Gastroesophageal sphincter (tissue), 4 donors: Measurements from ENCODE around the gene S100A9. TPM values are rescaled to one million over a fixed set of nuclear protein-coding genes. Genes with fewer than 3 reads are reported as not detected.

ENCODE experiments used
- ATAC-seq: fragments of 150-250 bp; one replicate; pipeline ENCODE4 v1.9.1; 2016; ENCODE audit warnings: mild to moderate bottlenecking, moderate library complexity
- H3K27ac ChIP-seq, 4 donors: fragments of 200-600 bp; sonication (generic) in 3 of 4; 1 replicate in 3 of 4; 2 replicates in 1 of 4; pipeline ENCODE4 v1.5.1; 2016 to 2019
- H3K27me3 ChIP-seq: fragments of 200-600 bp; sonication (generic); one replicate; pipeline ENCODE4 v1.5.1; 2019
- H3K36me3 ChIP-seq, 2 donors: fragments of 200-600 bp; sonication (generic); one replicate each; pipeline ENCODE4 v1.5.1; 2019; ENCODE audit warnings: control low read depth in 1 of 2
- H3K4me1 ChIP-seq, 3 donors: fragments of 200-600 bp; sonication (generic); 1 replicate in 2 of 3; 2 replicates in 1 of 3; pipeline ENCODE4 v1.5.1; 2016 to 2019; ENCODE audit warnings: control low read depth in 2 of 3
- H3K4me3 ChIP-seq, 2 donors: fragments of 200-600 bp; sonication (generic); one replicate each; pipeline ENCODE4 v1.5.1; 2019; ENCODE audit warnings: mild to moderate bottlenecking in 1 of 2, moderate library complexity in 1 of 2
- H3K9me3 ChIP-seq, 3 donors: fragments of 200-600 bp; sonication (generic); one replicate each; pipeline ENCODE4 v1.5.1; 2017 to 2019; ENCODE audit warnings: control low read depth in 2 of 3
- EP300 ChIP-seq: sonication (generic); formaldehyde crosslinking; IDR thresholded peaks from one replicate; pipeline ENCODE4 v1.6.1; 2017; ENCODE audit warnings: antibody characterized with exemption, mild to moderate bottlenecking
- POLR2A ChIP-seq, 2 donors: fragments of 450-650 bp; IDR thresholded peaks; one replicate each; pipeline ENCODE4 v1.6.1; 2017; ENCODE audit warnings: antibody characterized with exemption in 2 of 2, mild to moderate bottlenecking in 2 of 2, moderate library complexity in 1 of 2
- POLR2AphosphoS5 ChIP-seq: sonication (generic); formaldehyde crosslinking; IDR thresholded peaks from one replicate; pipeline ENCODE4 v1.6.1; 2017; ENCODE audit warnings: antibody characterized with exemption
- WGBS, 2 donors: methylation state at CpG; one replicate each; pipeline ENCODE4 v1.1.5; 2018; ENCODE audit warnings: low coverage in 1 of 2; 5-methylcytosine and 5-hydroxymethylcytosine counted together
- total RNA-seq, 4 donors: library from RNA; depleted of rRNA; stranded (reverse); fragments of >200 nt; gene quantifications; one replicate each; pipeline ENCODE4 v1.1.0, GENCODE V29; 2016
- TF ChIP-seq, protein P1 (sequence below), 4 experiments: fragments of 200-600 bp in 2 of 4; fragments of 450-650 bp in 2 of 4; sonication (generic) in 1 of 4; IDR thresholded peaks; one replicate each; pipeline ENCODE4 v1.5.1; 2017 to 2019; ENCODE audit warnings: antibody characterized with exemption in 4 of 4, mild to moderate bottlenecking in 2 of 4, moderate library complexity in 2 of 4

The S100A9 gene
- total RNA-seq, 4 donors from 2014 or later: 65.3 to 2,906 (median 485) TPM

GRCh38 chr1:153390938-153391710 lies 33.5 kb downstream of the S100A9 start, which contains the start of gene S100A8:
TSS of gene S100A8 (minus strand) at chr1:153391073. CDS start at chr1:153390535, 538 bp downstream.
- Histone ChIP-seq H3K4me1 (no peaks in the 10 kb centered on the region), H3K36me3 (no peaks in the 10 kb centered on the region), H3K4me3 (no peak within 1 kb of the TSS), H3K27me3 (peaks cover 25% of the 10 kb centered on the region), H3K27ac (no peak within 1 kb of the TSS), H3K9me3 (no peaks in the 10 kb centered on the region)
- WGBS, 2 donors: 77 to 88% methylated on average over 2 to 3 of the region's 7 CpGs
- no peak for ATAC-seq
- TF ChIP-seq POLR2AphosphoS5 (no peak), POLR2A (IDR thresholded peaks at IDR 0.05) (no peak), EP300 (no peak)
- TF ChIP-seq, protein P1, sequence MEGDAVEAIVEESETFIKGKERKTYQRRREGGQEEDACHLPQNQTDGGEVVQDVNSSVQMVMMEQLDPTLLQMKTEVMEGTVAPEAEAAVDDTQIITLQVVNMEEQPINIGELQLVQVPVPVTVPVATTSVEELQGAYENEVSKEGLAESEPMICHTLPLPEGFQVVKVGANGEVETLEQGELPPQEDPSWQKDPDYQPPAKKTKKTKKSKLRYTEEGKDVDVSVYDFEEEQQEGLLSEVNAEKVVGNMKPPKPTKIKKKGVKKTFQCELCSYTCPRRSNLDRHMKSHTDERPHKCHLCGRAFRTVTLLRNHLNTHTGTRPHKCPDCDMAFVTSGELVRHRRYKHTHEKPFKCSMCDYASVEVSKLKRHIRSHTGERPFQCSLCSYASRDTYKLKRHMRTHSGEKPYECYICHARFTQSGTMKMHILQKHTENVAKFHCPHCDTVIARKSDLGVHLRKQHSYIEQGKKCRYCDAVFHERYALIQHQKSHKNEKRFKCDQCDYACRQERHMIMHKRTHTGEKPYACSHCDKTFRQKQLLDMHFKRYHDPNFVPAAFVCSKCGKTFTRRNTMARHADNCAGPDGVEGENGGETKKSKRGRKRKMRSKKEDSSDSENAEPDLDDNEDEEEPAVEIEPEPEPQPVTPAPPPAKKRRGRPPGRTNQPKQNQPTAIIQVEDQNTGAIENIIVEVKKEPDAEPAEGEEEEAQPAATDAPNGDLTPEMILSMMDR (IDR thresholded peaks at IDR 0.05): no peak

DNA sequence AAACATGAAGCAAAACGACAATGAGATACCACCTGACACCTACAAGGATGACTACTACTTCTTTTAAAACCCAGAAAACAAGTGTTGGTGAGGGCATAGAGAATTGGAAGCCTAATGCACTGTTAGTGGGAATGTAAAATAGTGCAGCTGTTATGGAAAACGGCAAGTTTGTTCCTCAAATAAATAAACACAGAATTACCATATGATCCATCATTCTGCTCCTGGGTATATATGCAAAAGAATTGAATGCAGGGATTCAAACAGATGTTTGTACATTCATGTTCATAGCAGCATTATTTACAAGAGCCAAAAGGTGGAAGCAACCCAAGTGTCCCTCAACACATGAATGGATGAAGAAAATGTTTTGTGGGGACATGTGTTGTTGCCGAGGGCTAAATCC lies 34.6 kb downstream of the S100A9 start:
- no peak for ATAC-seq
- Histone ChIP-seq H3K36me3 (no peaks in the 10 kb centered on the region), H3K4me3 (no peak overlapping the region), H3K27ac (no peak overlapping the region), H3K4me1 (no peaks in the 10 kb centered on the region), H3K27me3 (peaks cover 27% of the 10 kb centered on the region), H3K9me3 (no peaks in the 10 kb centered on the region)
- WGBS, 2 donors: 30 to 46% methylated on average over 3 of the region's 3 CpGs
- no peak for TF ChIP-seq POLR2A (IDR thresholded peaks at IDR 0.05)
- TF ChIP-seq, protein P1 (IDR thresholded peaks at IDR 0.05): no peak

DNA sequence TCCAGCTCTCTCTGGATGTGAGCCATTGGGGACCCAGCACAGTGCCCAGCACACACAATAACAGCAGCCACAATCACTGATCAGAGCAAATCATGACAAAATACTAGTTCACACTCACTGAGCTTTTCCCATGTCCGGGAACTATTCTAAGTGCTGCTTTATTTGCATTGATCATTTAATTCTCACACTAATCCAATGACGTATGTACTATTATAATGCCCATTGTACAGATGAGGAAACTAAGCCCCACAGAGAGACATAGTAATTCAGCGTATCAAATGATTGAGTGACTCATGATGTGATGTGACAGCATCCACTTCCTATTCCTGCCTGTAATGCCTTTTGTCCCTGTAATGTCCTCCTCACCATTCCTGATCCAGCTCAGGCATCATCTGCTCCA lies 35.2 kb downstream of the S100A9 start:
- Histone ChIP-seq H3K4me3 (no peak overlapping the region), H3K9me3 (no peaks in the 10 kb centered on the region), H3K27ac (no peak overlapping the region), H3K27me3 (peaks cover 33% of the 10 kb centered on the region), H3K4me1 (no peaks in the 10 kb centered on the region), H3K36me3 (no peaks in the 10 kb centered on the region)
- TF ChIP-seq POLR2A (IDR thresholded peaks at IDR 0.05) (no peak), EP300 (no peak), POLR2AphosphoS5 (no peak)
- TF ChIP-seq, protein P1 (IDR thresholded peaks at IDR 0.05): no peak
- 77% methylated on average over 3 of the region's 3 CpGs; no CpG with 5 or more reads in 1 of the 2 donors for WGBS, 2 donors
- ATAC-seq: no peak

DNA sequence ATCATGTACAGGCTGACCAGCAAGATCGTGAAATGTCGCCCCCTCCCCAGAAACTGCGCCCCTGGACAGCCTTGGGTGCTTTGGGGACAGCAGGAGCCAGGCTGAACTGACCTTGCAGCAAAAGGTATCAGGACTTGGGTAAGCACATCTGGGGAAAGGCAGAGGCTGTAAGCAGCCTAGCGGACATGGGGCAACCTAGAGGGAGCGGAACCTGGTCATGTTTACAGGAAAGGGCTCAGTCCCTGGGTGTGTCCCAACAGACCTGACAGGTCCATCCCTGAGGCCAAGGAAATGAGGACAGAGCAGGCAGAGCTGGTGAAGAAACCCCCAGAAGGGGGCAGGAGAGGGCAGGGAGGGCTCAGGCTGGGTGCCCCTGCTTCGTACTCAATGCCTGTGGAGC lies 36.3 kb downstream of the S100A9 start:
- no peaks in the 10 kb centered on the region for H3K9me3 ChIP-seq
- no peak overlapping the region for H3K27ac ChIP-seq
- H3K4me1 ChIP-seq: no peaks in the 10 kb centered on the region
- WGBS, 2 donors: 52 to 85% methylated on average over 2 to 4 of the region's 6 CpGs
- no peak for TF ChIP-seq EP300
- TF ChIP-seq, protein P1 (IDR thresholded peaks at IDR 0.05): no peak
- TF ChIP-seq POLR2A (IDR thresholded peaks at IDR 0.05): no peak
- no peak for TF ChIP-seq POLR2AphosphoS5
- H3K27me3 ChIP-seq: peaks cover 41% of the 10 kb centered on the region
- no peak overlapping the region for H3K4me3 ChIP-seq
- ATAC-seq: no peak
- no peaks in the 10 kb centered on the region for H3K36me3 ChIP-seq

DNA sequence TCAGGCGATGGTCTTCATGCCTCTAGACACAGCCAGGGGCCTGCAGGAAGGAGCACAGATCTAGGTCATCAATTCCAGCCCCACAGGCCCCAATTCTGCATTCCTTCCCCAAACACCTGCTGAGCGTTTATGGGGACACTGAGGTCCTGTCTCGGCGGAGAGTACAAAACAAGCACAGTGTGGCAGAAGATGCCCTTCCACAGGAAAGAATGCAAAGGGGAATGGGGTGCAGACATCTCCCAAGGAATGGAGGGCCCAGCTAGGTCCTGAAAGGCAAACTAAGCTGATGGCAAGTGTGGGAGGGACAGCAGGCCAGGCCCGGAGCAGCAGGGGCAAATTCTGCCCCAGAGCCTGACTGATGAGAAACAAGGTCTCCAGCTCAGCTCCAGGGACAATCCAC lies 36.7 kb downstream of the S100A9 start:
- peaks cover 42% of the 10 kb centered on the region for H3K27me3 ChIP-seq
- WGBS, 2 donors: 60% methylated on average over 1 of the region's 5 CpGs; no CpG with 5 or more reads in 1 of the 2 donors
- TF ChIP-seq POLR2AphosphoS5: no peak
- TF ChIP-seq, protein P1 (IDR thresholded peaks at IDR 0.05): no peak
- TF ChIP-seq POLR2A (IDR thresholded peaks at IDR 0.05): no peak
- no peak for TF ChIP-seq EP300
- no peak overlapping the region for H3K27ac ChIP-seq
- ATAC-seq: no peak
- no peaks in the 10 kb centered on the region for H3K36me3 ChIP-seq
- no peak overlapping the region for H3K4me3 ChIP-seq
- H3K9me3 ChIP-seq: no peaks in the 10 kb centered on the region
- no peaks in the 10 kb centered on the region for H3K4me1 ChIP-seq
